Activated T-helper 2 cell treated with anti-CD3 and anti-CD28 coated beads, Interferon-gamma antibody, Interleukin-2, Interleukin-4, amounts not matched to agents 10 μg/mL and 5 μg/mL and 100 μg/mL, durations not matched to agents 14 hours and 24 hours and 36 hours (primary cell): ENCODE data around the gene TMEM214. TPM values are rescaled to one million over a fixed set of nuclear protein-coding genes. Genes with fewer than 3 reads are reported as not detected.

Experiments used
- DNase-seq: peaks from one replicate; pipeline ENCODE4 v3.0.0; 2021; ENCODE audit warnings: low spot score
- H3K27ac Mint-ChIP-seq: one replicate; pipeline ENCODE4 v1.8.0; 2021; ENCODE audit warnings: mixed read lengths
- H3K27me3 Mint-ChIP-seq: one replicate; pipeline ENCODE4 v1.8.0; 2021; ENCODE audit warnings: low read depth, mixed read lengths
- H3K36me3 Mint-ChIP-seq: one replicate; pipeline ENCODE4 v1.8.0; 2021; ENCODE audit warnings: low read depth, mixed read lengths
- H3K4me1 Mint-ChIP-seq: one replicate; pipeline ENCODE4 v1.8.0; 2021; ENCODE audit warnings: low read depth, mixed read lengths
- H3K4me3 Mint-ChIP-seq: one replicate; pipeline ENCODE4 v1.8.0; 2021; ENCODE audit warnings: low read depth, mild to moderate bottlenecking, moderate library complexity, mixed read lengths
- H3K9me3 Mint-ChIP-seq: one replicate; pipeline ENCODE4 v1.8.0; 2021; ENCODE audit warnings: mixed read lengths
- intact Hi-C: fragments of 100-400 bp; cut with micrococcal nuclease; formaldehyde crosslinking; loops from one replicate; pipeline ENCODE4 v1.15.1; 2023
- total RNA-seq: library from RNA; stranded (reverse); gene quantifications from 2 replicates; pipeline ENCODE4 v1.2.3, GENCODE V29; 2022

The TMEM214 gene
- total RNA-seq, 1 donor from 2014 or later = 102 TPM

GRCh38 chr2:27033253-27033852, 588 bp downstream of the TMEM214 start:
- peaks cover 72% of the 10 kb centered on the region for H3K36me3 Mint-ChIP-seq
- H3K4me3 Mint-ChIP-seq = peak overlapping the region; percentile 95
- intact Hi-C loops = no loop called here
- peaks cover 31% of the 10 kb centered on the region for H3K4me1 Mint-ChIP-seq
- no peak for DNase-seq
- H3K27ac Mint-ChIP-seq = peak overlapping the region; percentile 82
- no peaks in the 10 kb centered on the region for H3K27me3 Mint-ChIP-seq
- no peaks in the 10 kb centered on the region for H3K9me3 Mint-ChIP-seq

- DNase-seq = no peak
- Mint-ChIP-seq H3K4me1 (peaks cover 13% of the 10 kb centered on the region), H3K9me3 (no peaks in the 10 kb centered on the region), H3K4me3 (no peak overlapping the region), H3K27me3 (no peaks in the 10 kb centered on the region), H3K27ac (no peak overlapping the region), H3K36me3 (peaks cover 88% of the 10 kb centered on the region)
- intact Hi-C loops = no loop called here
Observed at GRCh38 chr2:27038012-27038411, 5.2 kb downstream of the TMEM214 start.

- no peaks in the 10 kb centered on the region for H3K27me3 Mint-ChIP-seq
- H3K27ac Mint-ChIP-seq = no peak overlapping the region
- intact Hi-C loops = no loop called here
- H3K4me1 Mint-ChIP-seq = peaks cover 9% of the 10 kb centered on the region
- peaks cover 81% of the 10 kb centered on the region for H3K36me3 Mint-ChIP-seq
- no peak for DNase-seq
- H3K4me3 Mint-ChIP-seq = no peak overlapping the region
- no peaks in the 10 kb centered on the region for H3K9me3 Mint-ChIP-seq
Observed at GRCh38 chr2:27038631-27039339, 6.0 kb downstream of the TMEM214 start.

GRCh38 chr2:27039426-27039825, 6.7 kb downstream of the TMEM214 start:
- intact Hi-C loops = no loop called here
- H3K27me3 Mint-ChIP-seq = no peaks in the 10 kb centered on the region
- no peak overlapping the region for H3K27ac Mint-ChIP-seq
- no peak for DNase-seq
- H3K4me1 Mint-ChIP-seq = peaks cover 4% of the 10 kb centered on the region
- H3K36me3 Mint-ChIP-seq = peaks cover 76% of the 10 kb centered on the region
- H3K9me3 Mint-ChIP-seq = no peaks in the 10 kb centered on the region
- no peak overlapping the region for H3K4me3 Mint-ChIP-seq

GRCh38 chr2:27039871-27040270, 7.1 kb downstream of the TMEM214 start:
- H3K9me3 Mint-ChIP-seq = no peaks in the 10 kb centered on the region
- H3K4me3 Mint-ChIP-seq = no peak overlapping the region
- H3K27ac Mint-ChIP-seq = no peak overlapping the region
- DNase-seq = no peak
- H3K36me3 Mint-ChIP-seq = peaks cover 78% of the 10 kb centered on the region
- intact Hi-C loops = no loop called here
- no peaks in the 10 kb centered on the region for H3K27me3 Mint-ChIP-seq
- peaks cover 4% of the 10 kb centered on the region for H3K4me1 Mint-ChIP-seq

- no peak overlapping the region for H3K4me3 Mint-ChIP-seq
- H3K27me3 Mint-ChIP-seq = no peaks in the 10 kb centered on the region
- peaks cover 76% of the 10 kb centered on the region for H3K36me3 Mint-ChIP-seq
- DNase-seq = no peak
- H3K9me3 Mint-ChIP-seq = no peaks in the 10 kb centered on the region
- intact Hi-C loops = no loop called here
- H3K27ac Mint-ChIP-seq = no peak overlapping the region
- H3K4me1 Mint-ChIP-seq = no peaks in the 10 kb centered on the region
Observed at GRCh38 chr2:27040282-27040681, 7.5 kb downstream of the TMEM214 start.

GRCh38 chr2:27041752-27042151, 9.0 kb downstream of the TMEM214 start:
- intact Hi-C loops = no loop called here
- Mint-ChIP-seq H3K9me3 (no peaks in the 10 kb centered on the region), H3K4me3 (no peak overlapping the region), H3K4me1 (no peaks in the 10 kb centered on the region), H3K36me3 (peaks cover 66% of the 10 kb centered on the region), H3K27me3 (no peaks in the 10 kb centered on the region), H3K27ac (no peak overlapping the region)
- DNase-seq = no peak

- no peaks in the 10 kb centered on the region for H3K4me1 Mint-ChIP-seq
- intact Hi-C loops = no loop called here
- DNase-seq = no peak
- no peaks in the 10 kb centered on the region for H3K27me3 Mint-ChIP-seq
- no peak overlapping the region for H3K4me3 Mint-ChIP-seq
- no peaks in the 10 kb centered on the region for H3K9me3 Mint-ChIP-seq
- H3K27ac Mint-ChIP-seq = no peak overlapping the region
- peaks cover 61% of the 10 kb centered on the region for H3K36me3 Mint-ChIP-seq
Observed at GRCh38 chr2:27042159-27042661, 9.4 kb downstream of the TMEM214 start.

GRCh38 chr2:27042985-27043634, 10.3 kb downstream of the TMEM214 start:
- intact Hi-C loops = no loop called here
- H3K36me3 Mint-ChIP-seq = peaks cover 56% of the 10 kb centered on the region
- H3K27ac Mint-ChIP-seq = no peak overlapping the region
- no peak overlapping the region for H3K4me3 Mint-ChIP-seq
- DNase-seq = no peak
- no peaks in the 10 kb centered on the region for H3K27me3 Mint-ChIP-seq
- no peaks in the 10 kb centered on the region for H3K9me3 Mint-ChIP-seq
- peaks cover 3% of the 10 kb centered on the region for H3K4me1 Mint-ChIP-seq

GRCh38 chr2:27049422-27050280, 16.9 kb downstream of the TMEM214 start:
- peak; percentile 50 for DNase-seq
- peak overlapping the region; percentile 88 for H3K4me3 Mint-ChIP-seq
- H3K9me3 Mint-ChIP-seq = no peaks in the 10 kb centered on the region
- H3K27ac Mint-ChIP-seq = peak overlapping the region; percentile 98
- peaks cover 13% of the 10 kb centered on the region for H3K36me3 Mint-ChIP-seq
- H3K27me3 Mint-ChIP-seq = peaks cover 2% of the 10 kb centered on the region
- peaks cover 14% of the 10 kb centered on the region for H3K4me1 Mint-ChIP-seq
- intact Hi-C loops = loop anchor here (1.0 to 2.0 kb wide), 4 partner anchors 17 to 163 kb away; partner anchors contain the start of genes ATRAID, KHK, OST4 and SLC5A6

GRCh38 chr2:27050281-27050995, 17.7 kb downstream of the TMEM214 start:
- Mint-ChIP-seq H3K4me3 (peak overlapping the region; percentile 88), H3K9me3 (no peaks in the 10 kb centered on the region), H3K27me3 (peaks cover 2% of the 10 kb centered on the region), H3K27ac (peak overlapping the region; percentile 98), H3K36me3 (peaks cover 14% of the 10 kb centered on the region), H3K4me1 (peaks cover 14% of the 10 kb centered on the region)
- intact Hi-C loops = loop anchor here (1.0 to 2.0 kb wide), 4 partner anchors 18 to 162 kb away; partner anchors contain the start of genes ATRAID, KHK, OST4 and SLC5A6
- peak; percentile 92 for DNase-seq
